OCI-LY1 (cell line): ENCODE results near the gene DMD.

Experiments used
- EZH2 ChIP-seq: fragments of 200-600 bp; sonication (generic), shearing (Covaris generic); IDR thresholded peaks from 2 replicates; pipeline ENCODE4 v1.8.0; 2017; ENCODE audit warnings: borderline replicate concordance, mixed run types, mild to moderate bottlenecking, antibody characterized with exemption, low read length, moderate library complexity, mixed read lengths
- TF ChIP-seq, protein P1 (sequence below): fragments of 200-600 bp; sonication (generic), shearing (Covaris generic); IDR thresholded peaks from 2 replicates; pipeline ENCODE4 v1.5.1; 2017; ENCODE audit warnings: mild to moderate bottlenecking, antibody characterized with exemption, low read length, moderate library complexity, mixed read lengths

DNA sequence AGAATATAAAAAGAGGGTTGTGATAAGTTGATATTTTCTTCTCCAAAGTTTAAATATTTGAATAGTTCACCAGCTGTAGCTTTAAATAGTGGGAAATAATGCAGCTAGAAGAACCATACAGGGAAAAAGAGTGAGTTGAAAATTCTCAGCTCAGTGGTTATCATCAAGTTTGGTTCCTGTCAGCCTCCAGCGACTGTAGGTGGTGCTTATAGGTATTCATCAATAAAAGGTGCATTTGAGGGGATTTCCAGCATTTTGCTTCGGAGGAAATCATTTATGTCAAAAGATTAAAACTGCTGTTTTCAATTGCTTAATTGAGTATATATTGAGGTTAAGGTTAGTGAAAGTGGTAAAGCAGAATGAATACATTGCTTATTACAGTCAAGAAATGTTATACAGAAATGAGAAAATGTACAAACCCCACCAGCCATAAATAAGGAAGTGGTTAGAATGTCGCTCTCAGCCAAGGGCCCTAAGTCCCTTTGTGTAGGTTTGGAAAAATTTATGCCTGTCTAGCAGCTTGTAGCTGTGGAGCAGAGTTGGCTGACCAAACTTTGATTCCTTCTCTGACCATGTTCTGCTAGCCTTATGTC is 1606.6 kb downstream of the DMD start:
- TF ChIP-seq, protein P1, sequence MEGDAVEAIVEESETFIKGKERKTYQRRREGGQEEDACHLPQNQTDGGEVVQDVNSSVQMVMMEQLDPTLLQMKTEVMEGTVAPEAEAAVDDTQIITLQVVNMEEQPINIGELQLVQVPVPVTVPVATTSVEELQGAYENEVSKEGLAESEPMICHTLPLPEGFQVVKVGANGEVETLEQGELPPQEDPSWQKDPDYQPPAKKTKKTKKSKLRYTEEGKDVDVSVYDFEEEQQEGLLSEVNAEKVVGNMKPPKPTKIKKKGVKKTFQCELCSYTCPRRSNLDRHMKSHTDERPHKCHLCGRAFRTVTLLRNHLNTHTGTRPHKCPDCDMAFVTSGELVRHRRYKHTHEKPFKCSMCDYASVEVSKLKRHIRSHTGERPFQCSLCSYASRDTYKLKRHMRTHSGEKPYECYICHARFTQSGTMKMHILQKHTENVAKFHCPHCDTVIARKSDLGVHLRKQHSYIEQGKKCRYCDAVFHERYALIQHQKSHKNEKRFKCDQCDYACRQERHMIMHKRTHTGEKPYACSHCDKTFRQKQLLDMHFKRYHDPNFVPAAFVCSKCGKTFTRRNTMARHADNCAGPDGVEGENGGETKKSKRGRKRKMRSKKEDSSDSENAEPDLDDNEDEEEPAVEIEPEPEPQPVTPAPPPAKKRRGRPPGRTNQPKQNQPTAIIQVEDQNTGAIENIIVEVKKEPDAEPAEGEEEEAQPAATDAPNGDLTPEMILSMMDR = no peak
- no peak for TF ChIP-seq EZH2
